ENCODE data around the gene SLC5A5.
A peak's percentile ranks its signal among the peaks of the same experiment; 100 is the strongest.

Gene SLC5A5

DNA sequence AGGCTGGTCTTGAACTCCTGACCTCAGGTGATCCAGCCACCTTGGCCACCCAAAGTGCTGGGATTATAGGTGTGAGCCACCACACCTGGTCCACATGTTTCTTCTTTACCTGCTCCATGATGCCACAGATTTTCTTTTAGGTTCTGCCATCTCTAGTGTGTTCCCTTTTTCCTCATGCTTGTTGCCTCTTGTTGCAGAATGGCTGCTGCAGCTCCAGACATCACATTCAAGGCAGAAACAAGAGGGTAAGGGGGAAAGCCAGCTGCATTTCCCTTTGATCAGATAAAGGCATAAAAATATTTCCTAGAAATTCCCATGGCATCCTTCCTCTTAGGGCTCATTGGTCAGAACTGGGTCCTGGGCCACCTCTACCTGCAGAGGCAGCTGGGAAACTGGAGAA lies 48.8 kb downstream of the SLC5A5 start:
- no peak for DNase-seq (ENCODE audit: low read depth)

DNA sequence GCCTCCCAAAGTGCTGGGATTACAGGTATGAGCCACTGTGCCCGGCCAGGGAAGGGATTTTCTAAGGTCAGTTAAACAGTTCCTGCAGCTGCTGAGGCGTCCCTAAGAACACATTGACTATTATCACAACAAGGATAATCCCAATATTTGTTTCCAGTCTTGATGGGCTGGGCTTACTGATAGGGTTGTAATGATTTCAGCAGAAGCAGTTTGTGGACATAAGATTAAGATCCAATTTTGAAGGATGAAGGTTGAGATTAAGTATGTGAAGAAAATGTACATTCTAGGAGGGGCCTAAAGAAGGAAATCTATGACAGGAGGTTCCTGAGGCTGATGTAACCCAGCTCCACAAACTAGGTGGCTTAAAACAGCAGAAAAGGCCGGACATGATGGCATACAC lies 50.4 kb downstream of the SLC5A5 start:
- DNase-seq (ENCODE audit: low read depth): no peak

DNA sequence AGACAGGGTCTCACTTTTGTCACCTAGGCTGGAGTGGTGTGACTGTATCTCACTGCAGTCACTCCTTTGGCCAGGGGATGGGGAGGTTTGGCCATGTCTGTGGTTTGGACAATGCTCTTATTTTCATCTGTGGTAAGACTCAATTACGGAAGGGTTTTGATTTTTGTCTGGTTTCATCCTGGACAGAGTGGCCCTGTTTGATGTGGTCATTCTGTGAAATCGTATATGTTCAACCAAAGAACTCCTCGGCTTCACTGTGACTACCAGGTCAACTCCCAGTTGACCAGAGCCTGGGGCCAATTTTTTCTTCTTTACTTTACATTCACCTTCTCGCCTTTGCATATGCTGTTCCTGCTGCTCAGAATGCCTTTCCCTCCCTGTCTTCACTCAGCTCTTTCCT lies 54.3 kb downstream of the SLC5A5 start:
- no peak for DNase-seq (ENCODE audit: low read depth)

DNA sequence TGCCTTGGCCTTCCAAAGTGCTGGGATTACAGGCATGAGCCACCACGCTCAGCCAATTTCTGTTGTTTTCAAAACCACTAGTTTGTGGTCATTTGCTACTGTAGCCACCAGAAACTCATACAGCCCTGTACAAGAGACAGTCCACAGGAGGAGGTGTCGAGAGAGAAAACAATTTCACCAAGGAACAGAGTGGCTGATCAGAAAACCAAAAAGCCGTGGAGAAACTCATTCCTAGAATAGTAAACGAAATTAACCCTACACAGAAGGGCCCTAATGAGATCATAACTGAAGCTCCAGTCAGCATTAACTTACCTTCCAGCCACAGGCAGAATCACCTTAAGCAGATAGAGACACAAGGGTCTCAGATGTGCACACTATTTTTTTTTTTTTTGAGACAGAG lies 57.3 kb downstream of the SLC5A5 start:
- no peak for DNase-seq (ENCODE audit: low read depth)

DNA sequence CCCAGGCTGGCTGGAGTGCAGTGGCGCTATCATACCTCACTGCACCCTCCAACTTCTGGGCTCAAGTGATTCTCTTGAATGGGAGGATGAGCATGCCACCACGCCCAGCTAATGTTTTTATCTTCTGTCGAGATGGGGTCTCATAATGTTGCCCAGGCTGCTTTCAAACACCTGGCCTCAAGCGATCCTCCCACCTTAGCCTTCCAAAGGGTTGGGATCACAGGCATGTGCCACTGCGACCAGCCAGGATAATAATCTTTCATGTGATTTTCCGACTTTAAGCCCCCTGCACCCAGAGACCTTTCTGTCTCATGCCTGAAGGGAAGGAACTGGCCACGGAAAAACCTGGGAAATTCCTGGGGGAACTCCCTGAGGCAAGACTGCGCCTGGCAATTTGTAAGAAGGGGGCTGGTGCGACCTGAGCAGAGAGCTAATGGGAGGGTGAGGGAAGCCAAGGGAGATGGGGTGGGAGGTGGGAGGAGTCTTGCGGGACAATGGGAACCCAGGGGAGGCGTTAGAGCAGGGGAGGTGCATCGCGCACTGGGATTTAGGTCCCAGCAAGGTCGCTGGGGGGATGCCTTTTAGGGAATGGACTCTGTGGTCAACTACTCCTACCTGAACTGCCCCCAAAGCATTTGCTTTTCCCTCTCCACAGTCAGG lies 59.9 kb downstream of the SLC5A5 start:
- DNase-seq (ENCODE audit: low read depth): peak; percentile 8

DNA sequence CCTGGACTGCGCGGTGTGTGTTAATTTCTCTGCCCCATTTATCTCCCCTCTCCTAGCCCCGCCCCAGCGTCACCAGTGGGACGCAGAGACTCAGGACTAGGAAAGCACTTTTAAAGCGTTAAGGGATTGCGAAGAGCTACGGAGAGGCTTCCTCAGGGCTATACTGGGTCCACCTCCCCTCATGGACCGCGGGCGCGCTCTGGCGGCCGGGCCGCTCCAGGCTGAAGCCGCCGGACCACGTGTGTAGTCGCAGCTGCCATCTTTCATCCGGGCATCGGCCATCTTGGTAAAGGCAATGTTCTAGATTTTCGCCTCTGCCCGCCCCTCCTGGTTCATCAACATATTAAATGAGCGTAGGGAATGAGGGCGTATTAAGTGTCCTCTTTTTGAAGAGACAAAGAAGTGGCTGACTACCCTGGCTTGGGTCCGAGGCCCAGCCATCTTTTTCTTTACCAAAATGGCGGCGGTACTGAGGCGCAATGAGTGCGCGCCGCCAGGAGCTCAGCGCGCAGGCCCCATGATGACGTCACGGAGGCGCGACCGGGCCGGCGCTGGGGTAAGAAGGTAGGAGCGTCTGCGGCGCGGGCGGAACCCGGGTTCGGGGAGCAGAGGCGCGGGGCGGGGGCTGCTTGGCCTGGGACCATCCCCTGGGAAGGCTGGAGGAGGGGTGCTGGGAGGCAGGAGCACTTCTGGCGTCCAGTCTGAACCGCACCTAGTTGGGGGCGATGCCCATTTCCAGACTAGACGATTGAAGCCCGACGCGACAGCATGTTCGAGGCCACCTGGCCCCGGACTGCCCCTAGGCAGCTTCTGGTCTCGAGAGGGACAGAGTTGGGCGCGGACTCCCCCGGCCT lies 61.0 kb downstream of the SLC5A5 start, which contains the start of gene CCDC124:
Gene CCDC124, plus strand, starts transcription at position 531 of the 854 bp plus-strand sequence. CDS start 3,406 bp downstream, outside the sequence.
- peak; percentile 91 for DNase-seq (ENCODE audit: low read depth)

DNA sequence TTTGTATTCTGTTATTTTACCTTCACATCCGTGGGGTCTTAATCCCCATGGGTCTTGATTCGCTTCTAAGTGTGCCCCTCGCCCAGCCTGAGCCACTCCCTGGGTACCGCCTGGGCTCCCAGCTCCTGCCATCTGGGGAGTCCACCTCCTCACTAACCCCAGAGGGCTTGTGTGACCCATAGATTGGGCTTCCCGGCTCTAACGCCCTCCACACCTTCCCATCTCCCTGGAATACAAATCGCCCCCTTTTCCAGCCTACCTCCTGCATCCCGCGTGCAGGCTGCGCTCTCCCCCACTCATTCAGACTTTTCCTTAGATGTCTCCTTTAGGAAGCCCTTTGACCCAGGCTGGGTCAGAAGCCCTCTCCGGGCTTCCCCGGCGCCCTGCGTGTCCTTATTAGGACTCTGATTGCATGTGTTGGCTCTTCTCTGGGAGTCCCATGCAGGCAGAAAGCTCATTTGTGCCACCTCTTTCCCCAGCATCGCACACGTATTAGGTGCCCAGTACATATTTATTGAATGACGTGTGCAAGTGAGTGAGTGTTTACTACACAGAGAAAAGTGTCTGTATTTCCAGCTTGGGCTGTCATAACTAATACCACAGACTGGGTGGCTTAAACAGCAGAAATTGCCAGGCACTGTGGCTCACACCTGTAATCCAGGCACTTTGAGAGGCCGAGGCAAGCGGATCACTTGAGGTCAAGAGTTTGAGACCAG lies 61.8 kb downstream of the SLC5A5 start:
- DNase-seq (ENCODE audit: low read depth): peak; percentile 67

DNA sequence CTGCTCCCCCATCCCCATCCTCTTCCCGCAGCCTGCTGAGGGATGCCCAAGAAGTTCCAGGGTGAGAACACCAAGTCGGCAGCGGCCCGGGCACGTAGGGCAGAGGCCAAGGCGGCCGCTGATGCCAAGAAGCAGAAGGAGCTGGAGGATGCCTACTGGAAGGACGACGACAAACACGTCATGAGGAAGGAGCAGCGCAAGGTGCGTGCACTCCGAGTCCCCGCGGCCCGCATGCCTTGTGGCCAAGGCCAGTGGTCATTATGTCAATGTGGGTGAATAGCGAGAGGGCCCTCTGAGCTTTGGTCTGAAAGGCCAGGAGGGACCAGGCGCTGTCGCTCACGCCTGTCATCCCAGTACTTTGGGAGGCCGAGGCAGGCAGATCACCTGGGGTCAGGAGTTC lies 64.6 kb downstream of the SLC5A5 start:
- no peak for DNase-seq (ENCODE audit: low read depth)

DNA sequence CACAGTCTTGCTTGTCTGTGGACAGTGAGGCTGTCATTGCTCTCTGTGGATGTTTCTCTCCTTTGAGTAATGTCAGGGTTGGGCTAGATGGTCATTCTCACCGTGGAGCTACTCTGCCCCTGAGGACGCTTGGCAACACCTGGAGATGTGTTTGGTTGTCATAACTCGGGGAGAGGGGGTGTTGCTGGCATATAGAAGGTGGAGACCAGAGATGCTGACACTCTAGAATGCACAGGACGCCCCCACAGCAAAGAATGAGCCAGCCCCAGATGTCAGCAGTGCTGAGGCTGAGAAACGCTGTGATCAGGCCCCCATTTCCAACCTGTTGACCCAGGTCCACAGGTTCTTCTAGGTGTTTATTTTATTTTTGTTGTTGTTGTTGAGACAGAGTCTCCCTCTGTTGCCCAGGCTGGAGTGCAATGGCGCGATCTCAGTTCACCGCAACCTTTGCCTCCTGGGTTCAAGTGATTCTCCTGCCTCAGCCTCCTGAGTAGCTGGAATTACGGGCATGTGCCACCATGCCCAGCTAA lies 65.7 kb downstream of the SLC5A5 start:
- DNase-seq (ENCODE audit: low read depth): no peak

DNA sequence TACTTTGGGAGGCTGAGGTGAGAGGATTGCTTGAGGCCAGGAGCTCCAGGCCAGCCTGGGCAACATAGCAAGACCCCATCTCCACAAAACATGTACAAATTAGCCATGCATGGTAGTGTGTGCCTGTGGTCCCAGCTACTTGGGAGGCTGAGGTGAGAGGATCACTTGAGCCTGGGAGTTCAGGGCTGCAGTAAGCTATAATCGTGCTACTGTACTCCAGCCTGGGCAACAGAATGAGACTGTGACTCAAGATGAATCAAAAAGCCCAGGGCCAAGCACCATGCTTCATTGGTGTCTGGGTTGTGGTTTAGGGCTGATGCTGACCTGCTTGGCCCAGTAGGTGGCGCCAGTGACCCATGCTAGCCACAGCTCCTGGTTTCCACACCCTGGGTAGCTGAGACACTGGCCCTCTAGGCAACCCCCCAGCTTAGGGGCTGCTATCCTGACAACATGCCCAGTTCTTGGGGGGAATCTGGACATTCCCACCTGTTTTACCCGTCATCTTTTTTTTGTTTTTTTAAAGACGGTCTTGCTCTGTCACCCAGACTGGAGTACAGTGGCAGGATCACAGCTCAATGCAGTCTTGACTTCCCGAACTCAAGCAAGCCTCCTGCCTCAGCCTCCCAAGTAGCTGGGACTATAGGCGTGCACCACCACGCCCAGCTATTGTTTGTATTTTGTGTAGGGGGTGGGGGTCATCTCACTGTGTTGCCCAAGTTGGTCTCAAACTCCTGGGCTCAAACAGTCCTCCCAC lies 66.5 kb downstream of the SLC5A5 start:
- DNase-seq (ENCODE audit: low read depth): peak; percentile 85

DNA sequence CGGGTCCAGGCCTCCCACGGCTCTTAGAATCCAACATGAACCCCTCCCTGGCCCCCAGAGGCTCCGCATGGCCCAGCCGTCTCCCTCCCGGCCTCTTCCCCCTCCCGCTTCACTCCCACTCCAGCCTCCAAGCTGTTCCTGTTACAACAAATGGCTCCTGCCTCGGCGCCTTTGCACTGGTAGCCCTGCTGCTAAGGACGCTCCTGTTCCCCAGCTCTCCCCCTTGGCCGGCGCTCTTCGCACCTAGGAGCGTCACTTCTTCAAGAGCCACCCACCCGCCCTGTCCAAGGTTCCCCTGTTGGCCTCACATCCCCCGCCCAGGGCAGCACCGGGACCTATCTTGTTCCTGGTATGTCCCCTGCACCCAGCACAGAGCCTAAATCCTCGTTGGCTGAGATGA lies 70.4 kb downstream of the SLC5A5 start:
- DNase-seq (ENCODE audit: low read depth): no peak

DNA sequence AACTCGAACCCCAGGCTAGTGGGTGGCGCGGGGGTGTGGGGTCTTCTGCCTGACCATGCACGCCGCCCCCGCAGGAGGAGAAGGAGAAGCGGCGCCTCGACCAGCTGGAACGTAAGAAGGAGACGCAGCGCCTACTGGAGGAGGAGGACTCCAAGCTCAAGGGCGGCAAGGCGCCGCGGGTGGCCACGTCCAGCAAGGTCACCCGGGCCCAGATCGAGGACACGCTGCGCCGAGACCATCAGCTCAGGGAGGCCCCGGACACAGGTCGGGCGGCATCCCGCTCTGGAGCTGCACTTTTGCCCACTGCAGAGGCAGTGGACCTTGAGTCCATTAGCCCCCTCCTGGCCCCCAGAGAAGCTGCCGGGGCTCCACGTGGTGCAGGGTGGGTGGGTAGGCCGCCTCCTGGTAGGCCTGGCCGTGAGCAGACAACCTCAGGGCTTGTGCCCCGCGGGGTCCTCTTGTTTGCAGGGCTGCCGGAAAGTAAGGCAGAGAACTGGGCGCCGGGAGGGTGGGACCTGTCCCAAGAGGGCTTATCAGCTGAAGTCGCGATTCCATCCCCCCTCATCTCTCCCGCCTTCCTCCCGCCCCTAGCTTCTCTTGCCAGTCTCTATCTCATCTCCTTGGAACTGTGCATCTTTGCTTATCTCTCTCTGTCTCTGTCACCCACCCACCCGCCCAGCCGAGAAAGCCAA lies 71.0 kb downstream of the SLC5A5 start:
- DNase-seq (ENCODE audit: low read depth): no peak

DNA sequence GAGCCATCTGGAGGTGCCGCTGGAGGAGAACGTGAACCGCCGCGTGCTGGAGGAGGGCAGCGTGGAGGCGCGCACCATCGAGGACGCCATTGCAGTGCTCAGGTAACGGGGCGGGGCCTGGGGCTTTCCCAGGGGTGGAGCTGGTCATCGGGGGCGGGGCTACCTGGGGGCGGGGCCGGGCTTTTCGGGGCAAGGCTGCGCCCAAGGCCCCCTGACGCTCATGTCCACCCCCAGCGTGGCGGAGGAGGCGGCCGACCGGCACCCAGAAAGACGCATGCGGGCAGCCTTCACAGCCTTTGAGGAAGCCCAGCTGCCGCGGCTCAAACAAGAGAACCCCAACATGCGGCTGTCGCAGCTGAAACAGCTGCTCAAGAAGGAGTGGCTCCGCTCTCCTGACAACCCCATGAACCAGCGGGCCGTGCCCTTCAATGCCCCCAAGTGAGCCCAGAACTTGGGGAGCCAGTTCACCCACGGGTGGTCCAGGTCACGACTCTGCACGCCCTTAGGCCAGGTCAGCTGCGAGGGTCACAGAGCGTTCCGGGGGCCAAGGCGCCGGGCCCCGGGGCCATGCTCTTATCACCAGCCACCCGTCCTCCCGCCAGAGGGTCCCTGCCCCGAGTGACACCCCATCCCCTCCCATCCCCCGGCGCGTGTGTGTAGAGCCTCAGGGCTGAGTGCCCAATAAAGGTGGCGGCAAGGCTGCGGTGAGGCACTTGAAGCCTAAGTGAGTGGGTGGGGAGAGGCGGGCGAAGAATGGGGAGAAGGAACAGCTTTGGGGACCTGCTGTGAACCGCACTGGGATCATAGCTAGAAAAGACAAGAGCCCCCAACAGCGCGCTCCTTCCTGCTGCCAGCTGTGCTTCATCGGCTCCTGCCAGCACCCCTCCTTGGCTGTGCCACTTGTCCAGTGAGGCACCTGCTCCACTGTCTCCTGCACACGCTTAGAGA lies 71.8 kb downstream of the SLC5A5 start:
- no peak for DNase-seq (ENCODE audit: low read depth)

DNA sequence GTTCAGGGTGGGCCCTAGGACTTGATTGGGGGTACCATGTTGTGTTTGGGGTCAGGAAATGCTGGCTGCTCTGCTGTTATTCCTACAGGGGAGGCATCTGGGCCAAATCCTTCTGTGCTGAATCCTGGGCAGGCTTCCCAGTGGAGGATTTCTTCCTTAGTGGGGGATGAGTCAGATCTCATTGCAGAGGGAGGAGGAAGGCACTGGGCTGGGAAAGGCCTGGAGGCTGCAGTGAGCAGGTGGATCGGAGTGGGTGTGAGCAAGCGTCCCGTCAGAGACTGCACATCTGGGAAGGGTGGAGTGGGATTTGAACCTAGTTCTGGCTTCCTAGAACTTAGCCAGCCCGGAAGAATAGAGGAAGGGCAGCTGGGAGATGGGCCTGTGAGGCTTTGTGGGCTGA lies 72.6 kb downstream of the SLC5A5 start:
- DNase-seq (ENCODE audit: low read depth): peak; percentile 70
